HG03442 (cell line): ENCODE data around the gene TENT5C.

Source experiments
- ATAC-seq: cut with Tn5 transposase; IDR thresholded peaks from one replicate; pipeline ENCODE4 v1.9.1; 2021; ENCODE audit warnings: mild to moderate bottlenecking, moderate library complexity; ENCODE audit not compliant: unreplicated experiment

The TENT5C gene

GRCh38 chr1:117572546-117572945 lies 33.3 kb upstream of the TENT5C start:
- no peak for ATAC-seq

GRCh38 chr1:117573386-117574023 lies 32.3 kb upstream of the TENT5C start:
- no peak for ATAC-seq

- ATAC-seq, result no peak
Measured at GRCh38 chr1:117574161-117574835, 31.6 kb upstream of the TENT5C start.

- ATAC-seq, result no peak
Measured at GRCh38 chr1:117575586-117576225, 30.1 kb upstream of the TENT5C start.

GRCh38 chr1:117576236-117576635 lies 29.6 kb upstream of the TENT5C start:
- no peak for ATAC-seq

GRCh38 chr1:117577191-117577885 lies 28.5 kb upstream of the TENT5C start:
- ATAC-seq, result no peak

GRCh38 chr1:117578466-117578865 lies 27.4 kb upstream of the TENT5C start:
- ATAC-seq, result no peak

- no peak for ATAC-seq
Measured at GRCh38 chr1:117579221-117579906, 26.5 kb upstream of the TENT5C start.

- no peak for ATAC-seq
Measured at GRCh38 chr1:117580436-117580835, 25.4 kb upstream of the TENT5C start.

GRCh38 chr1:117580882-117581281 lies 25.0 kb upstream of the TENT5C start:
- no peak for ATAC-seq

- ATAC-seq, result no peak
Measured at GRCh38 chr1:117581391-117581943, 24.4 kb upstream of the TENT5C start.

- no peak for ATAC-seq
Measured at GRCh38 chr1:117582451-117582850, 23.4 kb upstream of the TENT5C start.

GRCh38 chr1:117583247-117583646 lies 22.6 kb upstream of the TENT5C start:
- no peak for ATAC-seq

- ATAC-seq, result no peak
Measured at GRCh38 chr1:117584181-117584580, 21.7 kb upstream of the TENT5C start.

GRCh38 chr1:117585086-117585485 lies 20.8 kb upstream of the TENT5C start:
- ATAC-seq, result no peak

- ATAC-seq, result no peak
Measured at GRCh38 chr1:117586337-117586736, 19.5 kb upstream of the TENT5C start.

- ATAC-seq, result no peak
Measured at GRCh38 chr1:117586747-117587498, 18.9 kb upstream of the TENT5C start.

- ATAC-seq, result no peak
Measured at GRCh38 chr1:117587499-117588356, 18.1 kb upstream of the TENT5C start.

GRCh38 chr1:117589544-117589943 lies 16.3 kb upstream of the TENT5C start:
- ATAC-seq, result no peak
